ENCODE data around the gene AFDN.

AFDN gene

DNA sequence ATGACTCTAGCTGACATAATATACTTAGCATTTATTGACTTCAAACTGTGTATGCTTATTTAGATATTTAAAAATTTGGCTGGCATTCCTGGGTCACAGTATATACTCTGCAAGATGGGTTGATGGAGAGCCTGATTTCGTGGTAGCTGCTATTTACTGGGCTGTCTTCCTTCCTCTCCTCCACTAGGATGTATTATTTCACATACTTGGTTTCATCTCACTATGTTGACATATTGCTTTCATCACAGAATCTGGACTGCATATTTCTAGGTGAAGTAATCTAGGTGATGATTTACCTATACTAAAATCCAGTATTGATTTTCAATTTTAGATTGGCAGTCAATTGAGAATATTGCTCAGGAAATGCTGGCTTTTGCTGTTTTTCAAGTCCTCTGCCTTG, 15.7 kb downstream of the AFDN start:
- no peak for DNase-seq

DNA sequence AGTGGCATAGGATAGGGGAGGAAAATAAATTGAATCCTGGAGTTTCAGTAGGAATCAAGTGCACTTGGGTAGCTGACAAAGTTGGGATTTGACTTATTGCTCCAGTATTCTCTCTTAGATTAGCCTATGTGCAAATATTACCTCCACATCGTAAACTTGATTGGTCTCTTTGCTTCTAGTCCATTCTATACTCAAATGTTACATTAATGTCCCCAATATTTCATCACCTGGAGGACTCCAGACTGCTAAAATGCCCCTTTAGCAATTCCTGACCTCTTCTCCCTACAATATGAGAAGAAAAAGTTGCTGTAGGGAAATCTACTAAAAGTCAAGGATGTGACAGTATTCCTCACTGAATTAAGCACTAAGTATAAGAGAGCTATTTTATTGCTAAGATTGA, 16.3 kb downstream of the AFDN start:
- DNase-seq = no peak

DNA sequence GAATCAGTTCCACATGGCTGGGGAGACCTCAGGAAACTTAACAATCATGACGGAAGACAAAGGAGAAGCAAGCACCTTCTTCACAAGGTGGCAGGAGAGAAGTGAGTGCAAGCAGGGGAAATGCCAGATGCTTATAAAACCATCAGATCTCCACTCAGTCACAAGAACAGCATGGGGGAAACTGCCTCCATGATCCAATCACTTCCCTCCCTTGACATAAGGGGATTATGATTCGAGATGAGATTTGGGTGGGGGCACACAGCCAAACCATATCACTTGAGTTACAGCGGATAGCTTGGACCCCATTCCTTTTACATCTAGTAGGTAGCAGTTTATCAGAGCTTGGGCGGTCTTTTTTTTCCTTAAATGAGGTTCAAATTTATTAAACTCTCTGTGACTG, 19.1 kb downstream of the AFDN start:
- no peak for DNase-seq

DNA sequence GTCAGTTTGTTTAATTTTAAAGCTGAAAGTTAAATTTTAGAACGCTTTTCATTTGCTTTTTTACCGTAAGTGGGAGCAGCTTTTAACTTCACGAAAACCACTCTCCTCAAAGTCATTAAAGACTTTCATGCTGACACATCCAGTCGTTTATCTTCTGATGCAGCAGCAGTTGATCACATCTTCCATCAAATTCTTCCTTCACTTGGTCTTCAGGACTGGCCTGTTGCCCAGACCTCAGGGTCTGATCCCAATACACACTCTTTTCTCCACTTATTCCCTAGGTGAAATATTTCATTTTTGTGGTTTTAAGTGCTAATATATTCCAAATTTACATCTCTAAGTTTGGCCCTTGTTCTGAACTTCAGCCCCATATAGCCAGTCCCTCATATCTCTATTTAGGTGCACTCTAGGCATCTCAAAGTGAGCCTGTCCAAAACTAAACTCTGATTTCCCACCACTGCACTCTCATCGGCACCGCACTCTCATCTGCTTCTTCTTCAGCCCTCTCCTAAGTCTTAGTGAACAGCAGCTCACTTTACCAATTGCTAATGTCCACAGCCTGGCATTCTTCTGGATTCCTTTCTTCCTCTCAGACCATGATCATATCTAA, 20.4 kb downstream of the AFDN start:
- DNase-seq = no peak

DNA sequence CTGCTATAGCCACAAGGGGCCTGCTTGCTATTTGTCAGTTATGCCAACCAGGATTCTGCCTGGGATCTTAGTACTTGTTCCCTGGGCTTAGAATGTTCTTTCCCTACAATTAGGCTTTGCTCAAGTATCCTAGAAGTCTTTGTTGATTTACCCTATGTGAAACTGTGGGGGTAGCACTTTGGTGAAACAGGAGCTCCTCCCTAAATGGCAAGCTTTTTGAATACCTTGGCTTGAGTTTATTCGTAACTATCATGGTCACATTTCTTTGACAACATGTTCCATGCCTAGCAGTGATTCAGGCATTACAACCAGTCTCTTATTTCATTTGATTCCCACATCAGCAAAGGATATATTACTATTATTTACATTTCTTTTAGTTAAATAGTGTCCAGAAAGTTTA, 21.2 kb downstream of the AFDN start:
- DNase-seq = no peak

DNA sequence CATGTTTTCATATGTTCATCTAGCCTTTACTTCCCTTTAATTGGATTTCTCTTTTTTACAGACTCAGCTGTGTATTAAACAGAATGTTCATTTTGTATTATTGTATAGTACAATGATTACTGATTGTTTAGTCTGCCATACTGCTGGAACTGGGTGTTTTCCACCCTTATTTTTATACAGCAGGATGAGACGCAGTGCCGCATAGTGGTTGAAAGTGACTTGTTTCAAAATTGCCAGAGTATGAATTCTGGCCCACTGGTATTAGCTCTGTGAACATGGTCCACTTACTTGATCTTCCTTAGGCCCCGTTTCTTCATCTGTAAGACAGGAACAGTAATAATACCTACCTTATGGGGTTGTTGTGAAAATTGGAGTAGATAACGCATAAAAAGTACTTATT, 22.1 kb downstream of the AFDN start:
- DNase-seq = no peak

DNA sequence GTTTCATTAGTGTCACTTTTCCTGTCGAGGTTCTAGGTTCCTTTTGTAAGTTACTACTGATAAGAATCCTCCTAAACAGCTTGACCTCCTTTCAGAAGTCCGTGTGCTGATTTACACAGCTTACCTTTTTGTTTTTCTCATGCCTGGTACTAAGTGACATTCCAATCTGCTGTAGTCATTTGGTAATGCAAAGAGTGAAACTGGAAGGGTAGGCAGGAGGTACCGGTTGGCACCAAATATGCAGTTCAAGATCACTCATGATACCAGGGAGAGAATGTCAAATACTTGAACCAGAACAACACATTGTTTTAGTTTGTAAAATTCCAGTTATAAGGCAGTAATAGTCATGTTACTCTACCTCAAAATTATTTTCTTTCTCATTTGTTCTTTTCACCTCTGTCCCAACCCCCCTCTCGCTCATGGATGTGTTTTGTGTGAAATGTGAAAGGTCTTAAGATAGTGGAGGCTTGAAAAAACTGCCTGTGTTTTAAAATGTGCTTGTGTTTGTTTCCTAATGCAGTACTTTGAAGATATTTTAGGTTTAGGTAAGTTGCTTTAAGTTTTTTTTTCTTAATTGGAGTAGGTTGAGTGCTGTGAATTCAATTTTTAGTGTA, 23.2 kb downstream of the AFDN start:
- DNase-seq = no peak

DNA sequence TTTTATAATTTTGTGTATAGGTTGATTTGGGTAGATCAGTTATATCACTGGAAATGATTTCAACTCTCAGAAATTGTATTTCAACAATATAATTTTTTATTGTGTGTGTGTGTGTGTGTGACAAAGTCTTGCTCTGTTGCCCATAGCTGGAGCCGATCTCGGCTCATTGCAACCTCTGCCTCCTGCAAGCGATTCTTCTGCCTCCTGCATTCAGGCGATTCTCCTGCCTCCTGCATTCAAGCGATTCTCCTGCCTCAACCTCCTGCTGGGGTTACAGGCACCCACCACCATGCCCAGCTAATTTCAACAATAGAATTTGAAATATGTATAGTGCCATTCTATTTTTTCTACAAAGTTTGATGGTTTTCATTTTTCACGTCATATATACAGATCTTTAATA, 24.1 kb downstream of the AFDN start:
- no peak for DNase-seq

DNA sequence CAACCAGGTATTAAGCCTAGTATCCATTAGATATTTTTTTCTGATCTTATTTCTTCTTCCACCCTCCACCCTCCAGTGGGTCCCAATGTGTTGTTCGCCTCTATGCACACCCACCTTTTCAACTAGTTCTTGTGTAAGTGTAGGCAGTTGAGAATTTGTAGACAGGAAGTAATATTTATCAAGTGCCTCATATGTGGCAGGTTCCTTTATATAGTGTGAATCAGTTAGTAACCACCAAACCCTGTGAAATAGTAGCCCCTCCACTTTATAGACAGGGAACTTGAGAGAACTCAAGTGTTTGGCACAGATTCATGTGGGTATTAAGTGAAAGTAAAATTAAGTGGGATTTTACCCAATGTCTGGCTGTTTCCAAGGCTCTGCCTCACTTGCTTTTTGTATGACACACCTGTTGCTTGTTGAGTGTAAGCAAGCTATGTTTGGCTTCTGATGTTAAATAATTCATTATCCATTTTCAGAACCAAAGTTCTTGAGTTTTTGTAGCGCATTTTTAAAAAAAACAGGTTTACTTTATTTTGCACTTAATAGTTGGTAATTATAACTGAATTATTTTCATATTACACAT, 24.8 kb downstream of the AFDN start:
- DNase-seq = no peak

DNA sequence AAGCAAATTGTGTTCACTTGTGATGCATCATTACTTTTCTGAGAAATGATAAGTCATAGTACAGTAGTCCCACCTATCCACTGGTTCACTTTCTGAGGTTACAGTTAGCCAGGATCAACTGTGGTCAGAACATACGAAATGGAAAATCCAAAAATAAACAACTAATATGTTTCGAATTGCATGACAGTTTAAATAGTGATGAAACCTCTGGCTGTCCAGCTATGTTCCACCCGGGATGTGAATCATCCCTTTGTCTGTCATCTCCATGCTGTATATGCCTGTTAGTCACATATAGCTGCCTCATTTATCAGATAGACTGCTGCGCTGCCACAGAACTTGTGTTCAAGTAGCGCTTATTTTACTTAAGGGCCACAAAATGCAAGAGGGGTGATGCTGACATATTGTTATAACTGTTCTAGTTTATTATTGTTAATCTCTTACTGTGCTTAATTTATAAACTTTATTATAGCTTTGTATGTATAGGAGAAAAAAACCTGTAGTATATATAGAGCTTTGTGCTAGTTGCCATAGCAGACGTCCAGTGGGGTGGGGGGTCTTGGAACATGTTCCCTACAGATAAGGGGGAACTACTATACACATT, 29.2 kb downstream of the AFDN start:
- DNase-seq = no peak

DNA sequence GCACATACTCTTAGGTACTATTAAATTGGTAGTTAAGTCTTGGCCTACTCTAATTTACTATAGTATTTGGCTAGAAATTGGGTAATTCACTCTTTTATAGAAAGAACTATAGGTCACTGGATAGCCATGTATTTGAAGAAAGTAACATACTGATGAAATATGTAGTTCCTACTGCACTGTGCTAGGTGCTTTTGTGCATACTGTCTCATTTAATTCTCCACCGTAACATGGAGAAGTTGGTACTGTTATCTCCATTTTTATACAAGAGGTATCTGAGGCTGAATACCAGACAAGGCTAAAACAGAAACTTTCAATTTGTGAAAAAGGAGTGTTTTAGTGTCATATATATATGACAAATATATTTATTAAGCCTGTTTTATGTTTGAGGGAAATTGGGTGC, 29.8 kb downstream of the AFDN start:
- no peak for DNase-seq

DNA sequence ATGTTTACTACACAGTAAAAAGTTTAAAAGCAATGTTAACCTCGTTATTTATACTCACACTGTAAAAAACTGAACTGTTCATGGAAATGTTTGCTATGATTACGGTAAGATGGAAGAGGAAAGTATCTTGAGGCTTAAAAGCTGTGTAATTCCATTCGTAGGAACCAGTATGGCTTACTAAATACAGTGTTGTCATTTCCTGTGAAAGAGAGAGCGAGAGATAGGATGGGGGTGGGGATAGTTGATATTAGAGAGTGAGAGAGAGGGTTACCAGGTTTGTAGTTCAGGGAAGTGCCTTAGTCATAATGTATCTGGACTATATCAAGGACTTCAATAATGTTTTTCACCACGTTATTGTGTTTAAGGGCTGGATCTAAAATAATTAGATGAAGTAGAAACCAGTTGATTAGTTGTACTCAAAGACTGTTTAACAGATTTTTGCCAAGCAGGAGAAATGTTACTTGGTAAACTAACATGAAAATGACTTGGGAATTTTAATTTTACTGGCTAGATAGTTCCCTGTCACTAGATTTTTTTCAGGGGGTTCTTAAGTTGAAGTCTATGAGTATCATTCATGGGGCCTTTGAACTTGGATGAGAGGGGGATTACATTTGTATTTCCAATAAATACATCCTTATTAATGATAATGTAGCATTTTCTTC, 30.4 kb downstream of the AFDN start:
- no peak for DNase-seq

DNA sequence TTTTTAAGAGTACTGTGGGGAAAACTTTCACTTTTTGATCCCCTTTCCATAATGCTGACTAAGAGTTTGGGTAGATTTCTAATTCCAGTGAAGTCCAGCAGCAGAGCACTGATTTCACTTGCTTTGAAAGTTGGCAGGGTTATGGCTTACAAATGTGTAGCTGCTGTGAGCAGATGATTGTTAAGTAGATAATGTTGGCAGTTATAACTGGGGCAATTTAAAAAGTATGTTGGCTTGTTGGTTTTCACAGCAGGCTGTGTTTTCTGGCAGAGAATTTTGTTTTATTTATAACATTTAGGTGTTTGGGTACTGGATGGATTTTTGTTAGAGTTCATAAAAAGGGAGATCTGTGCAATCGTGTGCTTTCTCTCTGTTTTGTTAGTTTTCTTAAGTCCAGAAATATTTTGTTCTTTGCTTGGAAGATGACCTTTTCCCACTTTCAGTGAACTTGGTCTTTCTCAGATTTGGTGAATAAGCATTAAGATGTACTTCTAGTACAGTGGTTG, 31.4 kb downstream of the AFDN start:
- DNase-seq = no peak

DNA sequence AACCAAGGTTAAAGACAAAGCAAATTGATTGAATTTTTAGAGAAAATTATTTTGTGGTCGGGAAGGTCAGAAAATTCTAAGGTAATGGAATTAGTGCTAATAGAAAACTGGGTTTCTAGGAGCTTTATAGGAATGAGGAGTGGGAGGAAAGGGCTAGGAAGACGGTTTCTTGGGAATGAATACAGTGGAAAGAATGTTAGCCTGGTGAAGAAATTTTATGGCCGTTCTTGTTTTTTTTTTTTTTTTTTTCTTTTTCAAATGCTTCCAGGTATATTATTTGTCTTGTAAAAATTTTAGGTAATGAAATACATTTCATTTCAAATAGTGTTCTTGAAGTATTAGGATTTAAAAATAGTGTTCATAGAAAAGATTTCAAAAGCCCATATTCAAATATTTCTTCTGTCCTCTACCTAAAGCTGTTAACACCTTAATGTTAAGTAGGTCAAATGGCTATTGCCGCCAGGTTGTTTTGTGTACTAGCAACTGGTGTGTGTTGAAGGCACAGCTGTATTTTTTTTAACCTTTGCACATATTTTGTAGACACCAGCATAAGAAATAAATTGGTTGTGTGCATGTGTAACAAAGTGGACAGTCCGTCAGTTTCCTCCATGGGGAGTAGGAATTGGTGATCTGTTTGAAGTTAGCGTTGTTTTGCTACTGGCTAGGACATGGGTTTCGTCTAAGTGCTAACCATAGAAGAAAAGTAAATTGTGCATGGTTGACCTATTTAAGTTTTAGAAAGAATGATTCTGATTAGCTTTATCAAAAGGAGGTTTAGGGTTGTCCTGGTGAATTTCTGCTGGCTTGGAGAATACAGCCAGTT, 32.3 kb downstream of the AFDN start:
- DNase-seq = no peak

DNA sequence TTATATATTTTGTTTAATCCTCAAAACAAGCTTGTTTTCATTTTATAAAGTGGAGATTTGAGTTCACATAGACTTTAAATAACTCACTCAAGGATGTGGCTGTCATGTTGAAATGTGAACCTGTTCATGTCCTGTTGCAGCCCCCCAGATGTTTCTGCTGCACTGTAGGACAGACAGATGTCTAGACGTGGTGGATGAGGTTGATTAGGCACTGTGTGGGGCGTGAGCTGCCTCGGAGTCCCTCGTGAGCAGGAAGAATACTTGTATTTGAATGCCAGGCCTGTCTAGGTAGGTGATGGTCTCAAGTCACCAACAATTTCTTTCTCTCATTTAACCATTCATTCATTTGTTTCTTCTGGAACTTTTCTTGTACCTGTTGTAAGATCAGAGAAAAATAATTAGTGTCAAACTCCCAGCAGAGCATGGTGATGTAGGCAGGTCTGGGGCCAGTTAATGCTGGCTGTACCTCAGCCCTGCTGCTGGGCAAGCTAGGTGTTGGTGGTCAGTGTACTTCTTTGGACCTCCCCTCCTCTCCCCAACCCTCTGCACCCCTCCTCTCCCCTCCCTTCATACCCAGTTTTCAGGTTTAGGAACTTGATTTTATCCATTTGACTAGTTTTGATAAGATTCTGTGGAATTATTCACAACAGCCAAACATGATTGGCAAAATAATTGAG, 34.0 kb downstream of the AFDN start:
- no peak for DNase-seq

DNA sequence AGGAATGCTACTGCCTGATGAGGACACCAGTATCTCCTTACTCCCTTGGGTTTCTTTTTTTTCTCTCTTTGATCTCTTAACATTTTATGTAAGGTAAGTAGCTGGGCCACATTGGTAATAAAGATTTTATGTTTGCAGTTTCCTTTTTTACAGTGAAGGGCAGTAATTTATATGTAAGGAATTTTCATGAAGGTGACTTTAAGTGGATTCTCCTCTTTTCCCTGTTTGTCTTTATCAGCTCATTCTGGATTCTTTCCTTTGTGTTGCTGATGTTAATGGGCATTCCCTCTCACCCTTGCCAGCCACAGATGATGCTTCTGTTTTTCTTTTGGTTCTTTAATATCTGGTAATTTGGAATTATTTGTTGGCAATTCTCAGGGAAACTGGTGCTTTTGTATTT, 34.7 kb downstream of the AFDN start:
- DNase-seq = no peak

DNA sequence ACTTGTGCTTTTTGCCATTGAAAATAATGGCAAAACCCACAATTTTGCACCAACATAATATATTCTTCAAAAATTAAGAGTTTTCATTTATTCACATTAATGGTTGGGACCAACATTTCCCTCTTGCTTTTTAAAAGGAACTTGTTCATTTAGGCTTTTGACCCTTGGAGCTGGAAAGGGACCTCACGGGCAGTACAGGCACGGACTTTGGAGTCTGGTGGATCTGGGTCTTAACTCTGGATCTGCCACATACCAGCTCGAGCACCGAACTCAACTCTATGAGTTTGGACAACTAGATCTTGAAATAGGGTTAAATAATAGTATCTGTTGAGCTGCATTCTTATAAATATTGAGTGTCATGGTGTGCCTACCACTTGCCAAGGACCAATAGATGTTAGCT, 37.2 kb downstream of the AFDN start:
- DNase-seq = no peak

DNA sequence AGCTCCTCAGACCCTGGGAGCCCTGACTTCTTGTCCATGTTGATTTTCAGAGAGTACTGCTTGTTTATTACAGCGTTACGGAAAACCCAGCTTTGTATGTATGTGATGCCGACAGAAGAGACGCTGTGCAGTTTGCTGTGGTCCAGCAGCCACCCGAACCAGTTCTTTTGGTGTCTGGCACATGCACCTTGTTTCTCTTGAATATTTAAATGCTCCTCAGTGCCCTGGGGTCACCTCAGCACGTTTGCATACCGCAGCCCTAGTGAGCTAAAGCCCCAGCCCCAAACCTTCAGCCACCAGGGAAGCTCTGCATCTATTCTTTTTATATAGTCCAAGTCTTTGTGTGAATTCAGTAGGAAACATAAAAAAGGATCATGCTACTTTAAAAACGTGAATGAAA, 39.9 kb downstream of the AFDN start:
- DNase-seq = no peak

DNA sequence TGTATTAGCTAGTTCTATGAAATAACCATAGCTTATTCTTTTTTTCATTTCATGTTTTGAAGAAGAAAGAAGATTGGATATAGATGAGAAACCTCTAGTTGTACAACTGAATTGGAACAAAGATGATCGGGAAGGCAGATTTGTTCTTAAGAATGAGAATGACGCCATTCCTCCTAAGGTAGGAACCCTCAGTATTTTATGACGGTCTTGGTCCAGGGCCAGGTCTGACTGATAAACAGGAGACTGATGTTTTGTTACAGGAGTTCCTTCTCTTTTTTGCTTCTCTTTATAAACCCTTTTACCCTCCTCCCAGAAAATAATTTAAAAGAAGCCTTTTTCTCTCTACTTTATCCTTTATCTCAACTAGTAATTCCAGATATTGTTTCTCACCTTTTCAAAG, 43.6 kb downstream of the AFDN start:
- no peak for DNase-seq

DNA sequence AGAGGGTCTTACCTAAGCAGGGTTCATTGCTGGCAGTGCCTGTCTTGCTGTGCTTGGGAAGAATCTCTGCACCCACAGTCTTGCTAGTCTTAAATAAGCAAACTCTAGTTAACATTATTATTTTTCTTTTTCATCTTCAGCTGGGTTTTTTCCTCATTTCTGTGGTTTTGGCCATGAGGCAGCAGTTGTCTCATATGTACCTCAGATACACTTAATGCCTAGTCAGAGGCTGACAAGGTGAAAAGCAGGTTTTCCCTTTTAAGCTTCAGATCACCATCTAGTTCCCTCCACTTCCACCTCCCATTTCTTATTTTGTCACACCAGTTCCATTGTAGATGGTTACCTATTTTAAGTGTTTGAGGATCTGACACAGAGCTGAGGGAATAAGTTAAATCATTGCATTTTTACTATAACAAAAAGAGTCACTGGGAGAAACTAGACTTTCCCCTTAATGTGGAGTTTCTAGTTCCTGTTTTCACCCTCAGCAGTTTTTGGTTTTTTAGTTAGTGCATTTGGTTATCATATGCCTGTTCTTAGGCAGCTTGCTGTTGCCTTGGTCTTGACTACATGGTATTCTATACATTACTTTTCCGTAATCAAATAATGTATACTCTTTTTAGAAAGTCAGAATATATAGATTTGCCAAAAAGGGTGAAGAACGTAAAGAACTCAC, 46.0 kb downstream of the AFDN start:
- DNase-seq = no peak

DNA sequence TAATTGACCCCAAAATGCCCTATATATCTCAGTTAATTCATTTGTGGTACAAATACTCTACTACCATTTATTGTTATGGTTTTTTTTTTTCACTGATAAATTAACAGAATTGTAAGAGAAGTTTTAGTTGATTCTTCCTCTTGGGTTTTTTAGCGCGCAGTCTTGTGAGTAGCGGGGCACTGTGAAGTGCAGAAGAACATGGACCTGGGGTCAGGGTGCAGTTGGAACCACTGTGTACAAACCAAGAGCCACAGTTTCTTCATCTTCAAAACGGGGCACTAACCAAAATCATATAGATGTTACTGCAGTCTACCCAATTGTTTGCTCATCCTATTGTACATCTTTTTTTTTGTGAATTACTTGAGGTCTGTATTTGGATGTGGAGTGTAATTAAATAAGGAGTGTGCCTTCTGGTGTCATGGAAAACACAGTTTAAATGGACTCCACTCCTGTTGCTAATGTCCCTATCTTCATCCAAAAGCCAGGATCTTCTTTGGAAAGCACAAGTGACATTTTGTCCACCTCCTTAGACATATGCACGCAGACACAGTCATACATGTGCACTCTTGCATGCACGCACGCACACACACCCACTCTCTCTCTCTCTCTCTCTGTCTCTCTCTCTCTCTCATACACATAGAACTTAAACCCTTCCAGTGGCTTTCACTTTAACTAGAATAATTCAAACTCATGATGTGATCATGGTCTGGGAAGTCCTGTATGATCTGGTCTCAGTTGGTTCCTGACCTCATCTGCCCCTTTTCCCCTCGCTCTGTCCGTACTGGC, 51.5 kb downstream of the AFDN start:
- DNase-seq = no peak

All from NCI-H1930 (cell line).